Coronary artery (tissue), 2 donors: ENCODE measurements around the gene DSCAM.

Source experiments
- DNase-seq: peaks from one replicate; pipeline ENCODE4 v3.0.0-alpha.2; 2017; ENCODE audit warnings: low spot score
- H3K27ac ChIP-seq, 2 donors: fragments of 200-600 bp; sonication (generic); one replicate each; pipeline ENCODE4 v1.5.1; 2016 to 2019
- H3K4me3 ChIP-seq: fragments of 200-600 bp; sonication (generic); 2 replicates; pipeline ENCODE4 v1.5.1; 2016; ENCODE audit warnings: mild to moderate bottlenecking, moderate library complexity
- TF ChIP-seq, protein P1 (sequence below): fragments of 200-600 bp; sonication (generic); IDR thresholded peaks from one replicate; pipeline ENCODE4 v1.5.1; 2019; ENCODE audit warnings: antibody characterized with exemption

DSCAM gene

DNA sequence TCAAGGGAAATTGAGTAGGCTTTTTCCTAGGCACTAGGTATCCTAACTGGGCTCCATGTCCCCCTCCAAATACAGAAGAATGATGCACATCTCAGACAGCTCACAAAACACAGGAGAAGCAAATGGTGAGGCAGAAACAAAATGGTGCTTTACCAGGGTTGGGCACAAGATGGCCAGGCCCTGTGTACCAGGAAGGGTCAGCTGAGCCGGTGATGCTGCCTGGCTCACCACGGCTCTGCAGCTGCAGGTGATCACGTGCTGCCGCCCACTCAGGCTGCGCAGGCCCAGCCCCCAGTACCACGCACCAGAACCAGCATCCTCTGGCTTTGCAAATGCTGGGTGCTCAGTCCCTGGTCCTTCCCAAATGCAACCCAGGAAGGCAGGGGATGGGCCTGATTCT lies 993 bp upstream of the DSCAM start:
- no peak for DNase-seq
- TF ChIP-seq, protein P1, sequence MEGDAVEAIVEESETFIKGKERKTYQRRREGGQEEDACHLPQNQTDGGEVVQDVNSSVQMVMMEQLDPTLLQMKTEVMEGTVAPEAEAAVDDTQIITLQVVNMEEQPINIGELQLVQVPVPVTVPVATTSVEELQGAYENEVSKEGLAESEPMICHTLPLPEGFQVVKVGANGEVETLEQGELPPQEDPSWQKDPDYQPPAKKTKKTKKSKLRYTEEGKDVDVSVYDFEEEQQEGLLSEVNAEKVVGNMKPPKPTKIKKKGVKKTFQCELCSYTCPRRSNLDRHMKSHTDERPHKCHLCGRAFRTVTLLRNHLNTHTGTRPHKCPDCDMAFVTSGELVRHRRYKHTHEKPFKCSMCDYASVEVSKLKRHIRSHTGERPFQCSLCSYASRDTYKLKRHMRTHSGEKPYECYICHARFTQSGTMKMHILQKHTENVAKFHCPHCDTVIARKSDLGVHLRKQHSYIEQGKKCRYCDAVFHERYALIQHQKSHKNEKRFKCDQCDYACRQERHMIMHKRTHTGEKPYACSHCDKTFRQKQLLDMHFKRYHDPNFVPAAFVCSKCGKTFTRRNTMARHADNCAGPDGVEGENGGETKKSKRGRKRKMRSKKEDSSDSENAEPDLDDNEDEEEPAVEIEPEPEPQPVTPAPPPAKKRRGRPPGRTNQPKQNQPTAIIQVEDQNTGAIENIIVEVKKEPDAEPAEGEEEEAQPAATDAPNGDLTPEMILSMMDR, result no peak

GRCh38 chr21:40846103-40846502 lies 855 bp downstream of the DSCAM start:
- H3K4me3 ChIP-seq, result no peak overlapping the region
- DNase-seq, result no peak
- TF ChIP-seq, protein P1, result no peak
- H3K27ac ChIP-seq, result no peak overlapping the region

More for the DNA sequence above, 993 bp upstream of the DSCAM start:
- H3K4me3 ChIP-seq, result no peak overlapping the region
- H3K27ac ChIP-seq, result no peak overlapping the region

DNA sequence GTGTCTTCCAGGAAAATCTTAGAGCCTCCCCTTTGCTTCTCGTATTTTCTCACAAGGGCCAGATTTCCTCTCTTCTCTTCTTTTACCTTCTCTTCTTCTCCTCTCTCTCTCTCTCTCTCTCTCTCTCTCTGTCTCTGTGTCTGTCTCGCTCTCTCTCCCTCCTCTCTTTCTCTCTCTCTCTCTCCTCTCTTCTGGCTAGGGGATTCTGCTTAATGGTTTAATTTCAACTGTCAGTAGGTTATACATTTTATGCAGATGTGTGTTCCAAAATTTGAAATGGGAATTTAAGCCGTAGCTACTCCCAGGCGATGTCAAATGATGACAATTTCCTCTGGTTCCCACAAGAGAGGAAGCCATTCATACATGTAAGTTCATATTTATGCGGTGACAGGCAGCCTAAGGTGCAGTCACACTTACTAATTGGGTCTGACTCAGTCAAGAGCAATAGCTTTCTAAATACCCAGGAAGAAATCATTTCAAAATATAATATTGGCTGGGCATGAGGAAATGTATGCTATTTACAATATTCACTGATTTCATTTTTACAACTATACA lies 1.4 kb downstream of the DSCAM start:
- H3K4me3 ChIP-seq, result no peak overlapping the region
- TF ChIP-seq, protein P1, result no peak
- no peak overlapping the region for H3K27ac ChIP-seq

DNA sequence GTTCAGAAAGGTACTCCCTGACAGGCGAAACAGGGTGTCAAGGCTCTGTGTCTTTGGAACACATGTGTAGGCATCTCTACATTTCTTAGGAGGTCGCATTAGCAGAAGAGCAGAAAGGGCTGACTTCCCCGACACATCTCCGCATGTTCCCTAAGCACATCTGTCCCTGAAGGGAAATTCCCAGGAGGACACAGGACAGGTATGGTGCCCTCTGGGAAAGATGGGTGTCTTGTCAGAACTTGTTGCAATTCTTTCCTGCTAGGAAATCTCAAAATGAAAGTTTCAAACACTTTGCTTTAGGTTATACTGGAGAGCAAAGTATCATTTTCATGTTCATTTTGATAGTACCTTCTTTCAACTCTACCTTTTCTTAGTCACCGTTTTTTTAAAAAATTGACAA lies 2.0 kb downstream of the DSCAM start:
- TF ChIP-seq, protein P1, result no peak
- Histone ChIP-seq H3K4me3 (no peak overlapping the region), H3K27ac (no peak overlapping the region)
- no peak for DNase-seq

More for the DNA sequence above, 1.4 kb downstream of the DSCAM start:
- DNase-seq, result no peak

- DNase-seq, result no peak
- TF ChIP-seq, protein P1, result no peak
- Histone ChIP-seq H3K27ac (no peak overlapping the region), H3K4me3 (peak overlapping the region; percentile 56)
Measured at GRCh38 chr21:40842197-40842552, 4.8 kb downstream of the DSCAM start.

- Histone ChIP-seq H3K27ac (no peak overlapping the region), H3K4me3 (peak overlapping the region; percentile 56)
- TF ChIP-seq, protein P1, result no peak
- no peak for DNase-seq
Measured at GRCh38 chr21:40841524-40842196, 5.3 kb downstream of the DSCAM start.

DNA sequence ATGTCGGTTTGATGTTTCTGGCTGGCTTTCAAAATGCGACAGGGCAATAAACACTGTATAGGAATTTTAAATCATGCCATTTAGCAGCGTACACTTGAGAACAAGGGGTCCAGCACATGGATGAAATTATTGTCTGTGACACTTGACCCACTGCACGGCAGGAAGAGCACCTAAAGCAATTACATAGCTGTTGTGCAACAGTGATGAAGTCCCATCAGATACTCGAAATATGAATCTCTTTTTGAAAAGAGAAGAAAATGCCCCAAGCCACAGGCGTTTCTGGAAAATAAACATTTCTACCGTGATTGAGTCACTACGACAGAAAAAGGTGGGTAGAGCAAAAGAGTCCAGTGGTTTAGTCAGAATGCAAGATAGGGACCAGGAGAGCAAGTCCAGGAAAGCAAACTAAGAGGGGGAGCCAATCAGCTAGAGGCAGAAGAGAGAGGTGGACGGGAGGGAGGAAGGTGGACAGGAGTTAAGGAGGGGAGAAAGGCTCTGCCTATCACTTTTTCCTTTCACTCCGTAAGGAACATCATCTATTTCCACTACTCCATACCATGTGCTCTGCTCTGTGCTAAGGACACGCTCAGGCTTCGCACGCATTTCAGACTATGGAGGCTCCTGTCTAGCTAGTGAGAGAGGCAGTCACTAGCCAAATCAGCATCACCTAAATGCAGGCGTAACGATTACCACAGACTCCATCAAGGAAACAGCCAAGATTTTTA lies 6.4 kb downstream of the DSCAM start:
- Histone ChIP-seq H3K4me3 (no peak overlapping the region), H3K27ac (no peak overlapping the region)
- TF ChIP-seq, protein P1, result no peak
- DNase-seq, result no peak
